ENCODE results near the gene NIPSNAP3A.
"Not testable (repeated sequence)": the region's sequence is repeated elsewhere in the genome, so short reads cannot be mapped to it uniquely, and the experiment has no call there.

Gene NIPSNAP3A

GRCh38 chr9:104747565-104748358 lies at the start of gene NIPSNAP3A:
TSS of gene NIPSNAP3A (plus strand) at chr9:104747683. CDS start at chr9:104747793, 110 bp downstream.
- DNase-seq, result peak; percentile 78

- DNase-seq, result no peak
Observed at GRCh38 chr9:104700306-104700705, 47.2 kb upstream of the NIPSNAP3A start.

- not testable (repeated sequence) for DNase-seq
Observed at GRCh38 chr9:104708737-104709136, 38.7 kb upstream of the NIPSNAP3A start.

- no peak for DNase-seq
Observed at GRCh38 chr9:104711604-104712003, 35.9 kb upstream of the NIPSNAP3A start.

GRCh38 chr9:104725014-104725413 lies 22.5 kb upstream of the NIPSNAP3A start:
- DNase-seq, result no peak

- no peak for DNase-seq
Observed at GRCh38 chr9:104738452-104738851, 9.0 kb upstream of the NIPSNAP3A start.

- DNase-seq, result peak; percentile 83
Observed at GRCh38 chr9:104740621-104741020, 6.9 kb upstream of the NIPSNAP3A start.

- peak; percentile 73 for DNase-seq
Observed at GRCh38 chr9:104743376-104743985, 4.0 kb upstream of the NIPSNAP3A start.

GRCh38 chr9:104745852-104746251 lies 1.6 kb upstream of the NIPSNAP3A start:
- DNase-seq, result no peak

- no peak for DNase-seq
Observed at GRCh38 chr9:104746285-104746684, 1.2 kb upstream of the NIPSNAP3A start.

GRCh38 chr9:104746798-104747197 lies 685 bp upstream of the NIPSNAP3A start:
- DNase-seq, result no peak

- DNase-seq, result no peak
Observed at GRCh38 chr9:104747245-104747564, 278 bp upstream of the NIPSNAP3A start.

GRCh38 chr9:104748359-104749031 lies 1.0 kb downstream of the NIPSNAP3A start:
- DNase-seq, result peak; percentile 33

- DNase-seq, result no peak
Observed at GRCh38 chr9:104750185-104750767, 2.8 kb downstream of the NIPSNAP3A start.

GRCh38 chr9:104758974-104759373 lies 11.5 kb downstream of the NIPSNAP3A start:
- DNase-seq, result no peak

- no peak for DNase-seq
Observed at GRCh38 chr9:104765138-104765537, 17.7 kb downstream of the NIPSNAP3A start.

- DNase-seq, result no peak
Observed at GRCh38 chr9:104766025-104766424, 18.5 kb downstream of the NIPSNAP3A start.

GRCh38 chr9:104767507-104767906 lies 20.0 kb downstream of the NIPSNAP3A start:
- DNase-seq, result no peak

- DNase-seq, result not testable (repeated sequence)
Observed at GRCh38 chr9:104769029-104769428, 21.5 kb downstream of the NIPSNAP3A start.

- DNase-seq, result no peak
Observed at GRCh38 chr9:104769655-104770054, 22.2 kb downstream of the NIPSNAP3A start.

GRCh38 chr9:104772714-104773510 lies 25.4 kb downstream of the NIPSNAP3A start:
- DNase-seq, result peak; percentile 47

- no peak for DNase-seq
Observed at GRCh38 chr9:104774132-104774531, 26.6 kb downstream of the NIPSNAP3A start.
